Astrocyte of the hippocampus (primary cell): Measurements from ENCODE around the gene KCNG4.
A peak's percentile ranks its signal among the peaks of the same experiment; 100 is the strongest.

Experiments used
- DNase-seq: peaks from one replicate; pipeline ENCODE4 v3.0.0; 2011; ENCODE audit warnings: low read depth, low spot score

Gene KCNG4

GRCh38 chr16:84266451-84266850 lies 26.6 kb upstream of the KCNG4 start:
- DNase-seq = peak; percentile 58

- no peak for DNase-seq
Observed at GRCh38 chr16:84262939-84263338, 23.1 kb upstream of the KCNG4 start.

- DNase-seq = no peak
Observed at GRCh38 chr16:84262031-84262430, 22.2 kb upstream of the KCNG4 start.

GRCh38 chr16:84260766-84261554 lies 21.1 kb upstream of the KCNG4 start:
- no peak for DNase-seq

GRCh38 chr16:84259691-84260090 lies 19.9 kb upstream of the KCNG4 start:
- no peak for DNase-seq

GRCh38 chr16:84258266-84258665 lies 18.5 kb upstream of the KCNG4 start:
- DNase-seq = no peak

- DNase-seq = no peak
Observed at GRCh38 chr16:84255050-84255810, 15.4 kb upstream of the KCNG4 start.

- no peak for DNase-seq
Observed at GRCh38 chr16:84254062-84254461, 14.2 kb upstream of the KCNG4 start.

- no peak for DNase-seq
Observed at GRCh38 chr16:84253173-84253572, 13.4 kb upstream of the KCNG4 start.

- DNase-seq = no peak
Observed at GRCh38 chr16:84252184-84252583, 12.4 kb upstream of the KCNG4 start.

- DNase-seq = peak; percentile 8
Observed at GRCh38 chr16:84247844-84248243, 8.0 kb upstream of the KCNG4 start.

- DNase-seq = no peak
Observed at GRCh38 chr16:84247331-84247730, 7.5 kb upstream of the KCNG4 start.

GRCh38 chr16:84246679-84247077 lies 6.9 kb upstream of the KCNG4 start:
- DNase-seq = no peak

- no peak for DNase-seq
Observed at GRCh38 chr16:84245956-84246678, 6.3 kb upstream of the KCNG4 start.

GRCh38 chr16:84244728-84245127 lies 4.9 kb upstream of the KCNG4 start:
- no peak for DNase-seq

GRCh38 chr16:84243732-84244131 lies 3.9 kb upstream of the KCNG4 start:
- no peak for DNase-seq

GRCh38 chr16:84242839-84243238 lies 3.0 kb upstream of the KCNG4 start:
- no peak for DNase-seq

- DNase-seq = no peak
Observed at GRCh38 chr16:84241778-84242177, 2.0 kb upstream of the KCNG4 start.

GRCh38 chr16:84240455-84240854 lies 643 bp upstream of the KCNG4 start:
- DNase-seq = no peak

GRCh38 chr16:84239141-84239769 lies 557 bp downstream of the KCNG4 start:
- no peak for DNase-seq

GRCh38 chr16:84237994-84238750 lies 1.6 kb downstream of the KCNG4 start:
- no peak for DNase-seq
